ENCODE results near the gene CASZ1.

Gene CASZ1

DNA sequence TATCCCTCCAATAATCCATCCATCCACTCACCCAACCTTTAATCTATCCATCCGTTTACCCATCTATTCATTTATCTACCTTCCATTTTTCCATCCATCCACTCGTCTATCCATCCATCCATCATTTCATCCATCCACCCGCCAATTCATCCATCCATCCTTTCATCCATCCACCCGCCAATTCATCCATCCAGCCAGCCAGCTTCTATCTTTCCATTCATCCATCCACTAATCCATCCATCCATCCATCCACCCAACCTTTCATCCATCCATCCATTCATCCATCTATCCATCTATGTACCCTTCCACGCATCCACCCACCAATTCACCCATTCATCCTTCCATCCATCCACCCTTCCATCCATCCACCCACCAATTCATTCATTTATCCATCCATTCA, 10.5 kb upstream of the CASZ1 start:
- TF ChIP-seq, protein P1, sequence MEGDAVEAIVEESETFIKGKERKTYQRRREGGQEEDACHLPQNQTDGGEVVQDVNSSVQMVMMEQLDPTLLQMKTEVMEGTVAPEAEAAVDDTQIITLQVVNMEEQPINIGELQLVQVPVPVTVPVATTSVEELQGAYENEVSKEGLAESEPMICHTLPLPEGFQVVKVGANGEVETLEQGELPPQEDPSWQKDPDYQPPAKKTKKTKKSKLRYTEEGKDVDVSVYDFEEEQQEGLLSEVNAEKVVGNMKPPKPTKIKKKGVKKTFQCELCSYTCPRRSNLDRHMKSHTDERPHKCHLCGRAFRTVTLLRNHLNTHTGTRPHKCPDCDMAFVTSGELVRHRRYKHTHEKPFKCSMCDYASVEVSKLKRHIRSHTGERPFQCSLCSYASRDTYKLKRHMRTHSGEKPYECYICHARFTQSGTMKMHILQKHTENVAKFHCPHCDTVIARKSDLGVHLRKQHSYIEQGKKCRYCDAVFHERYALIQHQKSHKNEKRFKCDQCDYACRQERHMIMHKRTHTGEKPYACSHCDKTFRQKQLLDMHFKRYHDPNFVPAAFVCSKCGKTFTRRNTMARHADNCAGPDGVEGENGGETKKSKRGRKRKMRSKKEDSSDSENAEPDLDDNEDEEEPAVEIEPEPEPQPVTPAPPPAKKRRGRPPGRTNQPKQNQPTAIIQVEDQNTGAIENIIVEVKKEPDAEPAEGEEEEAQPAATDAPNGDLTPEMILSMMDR (IDR thresholded peaks at IDR 0.05) = no peak

DNA sequence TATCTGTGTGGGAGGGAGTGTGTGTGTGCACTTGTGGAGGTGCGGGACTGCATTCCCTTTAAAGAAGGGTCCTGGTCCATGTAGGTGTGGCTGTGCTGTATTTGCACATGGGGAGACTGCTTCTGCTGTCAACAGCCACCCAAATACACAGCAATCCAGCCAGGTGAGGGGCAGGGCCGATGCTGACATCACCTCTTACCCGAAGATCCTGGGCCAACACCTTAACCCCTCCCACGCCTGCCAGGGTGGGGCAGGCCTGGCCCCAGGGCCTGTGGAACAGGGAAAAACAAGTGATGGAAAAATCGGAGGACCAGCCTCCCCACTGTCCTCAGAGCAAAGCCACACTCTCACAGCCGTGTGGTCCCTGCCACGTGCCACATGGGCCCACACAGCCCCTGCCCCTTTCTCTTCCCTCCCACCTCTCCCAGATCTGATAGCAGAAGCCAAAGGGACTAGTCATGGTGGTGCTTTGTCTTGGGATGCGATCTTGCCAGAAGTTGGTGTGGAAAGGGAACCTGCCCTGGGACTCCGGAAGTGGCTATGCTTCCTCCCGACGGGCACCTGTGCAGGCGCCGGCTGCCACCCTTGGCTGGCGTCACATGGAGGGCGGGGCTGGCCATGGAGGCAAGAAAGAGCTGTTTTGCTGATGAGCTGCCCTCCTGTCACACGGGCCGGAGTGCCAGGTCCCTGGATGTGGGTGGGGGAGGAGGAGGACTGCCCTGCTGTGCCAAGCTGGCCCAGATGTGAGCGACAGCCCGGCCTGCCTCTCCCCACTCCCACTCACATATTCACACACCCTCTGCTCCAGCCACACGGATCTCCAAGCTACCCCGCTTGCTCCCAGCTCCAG, 7.8 kb upstream of the CASZ1 start:
- Histone ChIP-seq H3K36me3 (no peaks in the 10 kb centered on the region), H3K4me1 (ENCODE audit: control insufficient read depth in 1 of 2, insufficient read depth in 1 of 2, low read depth in 1 of 2, low read length in 1 of 2) (no peaks in the 10 kb centered on the region), H3K4me3 (ENCODE audit: low read depth in 1 of 2, low read length in 1 of 2) (no peak overlapping the region), H3K9me3 (no peaks in the 10 kb centered on the region), H3K27ac (no peak overlapping the region), H3K27me3 (peaks cover 68% of the 10 kb centered on the region)
- TF ChIP-seq, protein P1 (IDR thresholded peaks at IDR 0.05) = no peak

More for the DNA sequence above, 10.5 kb upstream of the CASZ1 start:
- H3K4me3 ChIP-seq (ENCODE audit: low read depth in 1 of 2, low read length in 1 of 2) = no peak overlapping the region
- peaks cover 52% of the 10 kb centered on the region for H3K27me3 ChIP-seq
- no peaks in the 10 kb centered on the region for H3K4me1 ChIP-seq (ENCODE audit: control insufficient read depth in 1 of 2, insufficient read depth in 1 of 2, low read depth in 1 of 2, low read length in 1 of 2)
- H3K9me3 ChIP-seq = no peaks in the 10 kb centered on the region
- H3K36me3 ChIP-seq = no peaks in the 10 kb centered on the region
- no peak overlapping the region for H3K27ac ChIP-seq

DNA sequence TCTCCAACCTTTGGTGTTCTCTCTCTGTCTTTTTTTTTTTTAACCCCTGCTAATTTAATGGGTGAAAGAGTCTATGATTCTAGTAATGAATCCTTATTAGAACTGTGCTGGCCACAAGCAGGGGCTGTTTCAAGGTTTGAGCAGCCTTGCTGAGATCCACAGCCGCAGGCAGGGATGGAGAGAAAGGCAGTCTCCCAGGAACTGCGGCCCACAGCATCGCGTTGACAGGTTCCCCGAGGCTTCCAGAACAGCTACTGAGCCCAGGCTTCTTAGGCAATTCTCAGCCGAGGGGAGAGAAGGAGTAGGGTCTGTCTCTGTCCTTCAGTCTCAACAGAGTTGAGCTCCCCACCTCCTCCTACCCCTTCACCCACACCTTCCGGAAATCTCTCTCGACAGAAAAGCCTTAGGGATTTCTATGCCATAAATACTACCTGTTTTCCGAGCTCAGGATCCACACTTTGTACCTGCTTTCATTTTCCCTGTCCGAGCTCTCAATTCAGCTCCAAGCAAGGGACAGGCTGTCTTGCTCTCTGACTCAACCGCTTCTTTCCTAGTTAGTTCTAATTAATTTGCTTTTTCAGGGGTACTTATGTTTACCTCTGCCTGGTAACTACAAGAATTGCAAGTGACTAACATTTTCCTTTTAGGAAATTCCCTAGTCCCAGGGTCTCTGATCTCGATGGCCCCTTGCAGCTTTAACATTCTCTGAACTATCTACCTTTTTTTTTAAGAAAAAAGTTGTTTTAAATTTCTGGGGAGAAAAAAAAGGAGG, 6.7 kb upstream of the CASZ1 start:
- peaks cover 68% of the 10 kb centered on the region for H3K27me3 ChIP-seq
- H3K4me3 ChIP-seq (ENCODE audit: low read depth in 1 of 2, low read length in 1 of 2) = no peak overlapping the region
- H3K4me1 ChIP-seq (ENCODE audit: control insufficient read depth in 1 of 2, insufficient read depth in 1 of 2, low read depth in 1 of 2, low read length in 1 of 2) = no peaks in the 10 kb centered on the region
- H3K9me3 ChIP-seq = no peaks in the 10 kb centered on the region
- TF ChIP-seq, protein P1 (IDR thresholded peaks at IDR 0.05) = no peak
- no peaks in the 10 kb centered on the region for H3K36me3 ChIP-seq
- H3K27ac ChIP-seq = no peak overlapping the region

DNA sequence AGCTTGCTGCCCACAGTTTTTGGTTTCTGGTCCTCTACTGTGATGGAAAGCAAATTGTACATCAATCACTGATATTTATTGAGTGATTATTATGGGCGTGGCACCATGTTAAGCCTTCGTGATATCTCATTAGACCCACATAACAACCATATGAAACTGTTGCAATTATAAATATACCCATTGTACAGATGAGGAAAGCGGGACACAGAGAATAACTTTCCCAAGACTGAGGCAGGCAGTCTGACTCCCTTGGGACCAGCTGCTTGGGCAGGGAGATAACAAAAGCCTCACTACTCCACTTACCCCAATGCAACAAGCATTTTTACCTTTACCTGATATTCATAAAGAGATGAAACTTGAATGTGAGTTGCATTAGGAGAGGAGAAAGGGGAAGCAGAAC, 4.3 kb upstream of the CASZ1 start:
- TF ChIP-seq, protein P1 (IDR thresholded peaks at IDR 0.05) = no peak
- H3K27me3 ChIP-seq = peaks cover 87% of the 10 kb centered on the region

DNA sequence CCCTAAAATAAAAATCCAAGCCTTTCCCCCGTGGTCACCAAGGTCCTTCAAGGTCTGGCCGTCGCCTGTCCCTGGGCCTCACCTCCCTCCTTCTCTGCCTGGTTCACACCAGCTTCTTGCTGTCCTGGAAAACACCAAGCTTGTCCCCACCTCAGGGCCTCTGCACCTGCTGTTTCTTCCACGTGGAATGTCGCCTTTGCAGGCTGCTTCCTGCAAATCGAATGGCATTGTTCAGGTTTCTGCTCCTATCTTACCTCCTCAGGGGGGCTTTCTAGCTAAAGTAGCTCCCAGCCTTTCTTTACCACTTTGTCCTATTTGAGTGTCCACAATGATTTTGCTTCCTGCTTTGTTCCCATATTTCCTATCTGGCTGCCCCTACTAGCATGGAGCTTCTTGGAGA, 3.3 kb upstream of the CASZ1 start:
- H3K27me3 ChIP-seq = peaks cover 97% of the 10 kb centered on the region
- no peak overlapping the region for H3K27ac ChIP-seq
- peaks cover 0 to 5% of the 10 kb centered on the region in 2 experiments for H3K4me1 ChIP-seq (ENCODE audit: control insufficient read depth in 1 of 2, insufficient read depth in 1 of 2, low read depth in 1 of 2, low read length in 1 of 2)
- H3K36me3 ChIP-seq = no peaks in the 10 kb centered on the region
- no peaks in the 10 kb centered on the region for H3K9me3 ChIP-seq
- H3K4me3 ChIP-seq (ENCODE audit: low read depth in 1 of 2, low read length in 1 of 2) = no peak overlapping the region
- TF ChIP-seq, protein P1 (IDR thresholded peaks at IDR 0.05) = no peak

More for the DNA sequence above, 4.3 kb upstream of the CASZ1 start:
- Histone ChIP-seq H3K36me3 (no peaks in the 10 kb centered on the region), H3K4me1 (ENCODE audit: control insufficient read depth in 1 of 2, insufficient read depth in 1 of 2, low read depth in 1 of 2, low read length in 1 of 2) (no peaks in the 10 kb centered on the region), H3K27ac (no peak overlapping the region), H3K4me3 (ENCODE audit: low read depth in 1 of 2, low read length in 1 of 2) (no peak overlapping the region), H3K9me3 (no peaks in the 10 kb centered on the region)
